Stimulated activated CD8-positive, alpha-beta memory T cell treated with anti-CD3 and anti-CD28 coated beads, Interleukin-15, amount 100 ng/mL, for 4 hours (primary cell): ENCODE results near the gene SLC29A1.

Source experiments
- DNase-seq, 2 donors: peaks; one replicate each; pipeline ENCODE4 v3.0.0-alpha.2; 2020; ENCODE audit warnings: low read depth in 2 of 2

SLC29A1 gene

DNA sequence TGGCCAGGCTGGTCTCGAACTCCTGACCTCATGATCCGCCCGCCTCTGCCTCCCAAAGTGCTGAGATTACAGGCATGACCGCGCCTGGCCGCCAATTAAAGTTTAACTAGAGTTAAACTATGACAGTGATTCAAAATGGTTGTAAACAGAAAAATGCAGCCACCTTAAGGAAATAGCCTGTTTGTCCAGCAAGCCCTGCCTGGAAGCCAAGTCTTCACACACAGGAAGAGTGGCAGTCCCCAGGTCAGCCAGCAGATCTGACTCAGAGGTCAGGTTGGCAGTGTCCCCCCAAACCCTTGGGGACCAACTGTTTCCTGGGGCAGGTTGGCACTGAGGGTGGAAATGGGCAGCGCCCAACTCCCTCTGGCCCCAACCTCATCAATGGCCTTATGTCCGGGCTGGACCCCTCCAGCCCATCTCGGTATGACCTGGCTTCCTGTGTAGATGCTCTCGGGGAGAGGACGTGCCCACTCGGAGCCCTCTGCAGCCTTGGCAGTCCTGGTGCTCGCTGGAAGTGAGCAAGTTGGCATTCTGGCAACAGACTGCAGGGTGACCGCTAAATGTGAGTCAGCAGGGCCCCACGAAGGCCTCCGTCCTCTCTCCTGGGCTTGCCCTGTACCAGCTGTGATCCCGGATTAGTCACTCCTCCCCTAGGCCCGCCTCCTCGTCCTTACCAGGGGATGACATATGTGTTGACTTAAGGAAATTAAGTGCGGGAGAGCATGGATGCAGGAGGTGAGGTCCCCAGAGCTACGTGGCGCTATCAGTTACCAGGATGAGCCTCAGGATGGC lies 13.8 kb downstream of the SLC29A1 start:
- peak in 1 of 2 donors; percentile 51 for DNase-seq

DNA sequence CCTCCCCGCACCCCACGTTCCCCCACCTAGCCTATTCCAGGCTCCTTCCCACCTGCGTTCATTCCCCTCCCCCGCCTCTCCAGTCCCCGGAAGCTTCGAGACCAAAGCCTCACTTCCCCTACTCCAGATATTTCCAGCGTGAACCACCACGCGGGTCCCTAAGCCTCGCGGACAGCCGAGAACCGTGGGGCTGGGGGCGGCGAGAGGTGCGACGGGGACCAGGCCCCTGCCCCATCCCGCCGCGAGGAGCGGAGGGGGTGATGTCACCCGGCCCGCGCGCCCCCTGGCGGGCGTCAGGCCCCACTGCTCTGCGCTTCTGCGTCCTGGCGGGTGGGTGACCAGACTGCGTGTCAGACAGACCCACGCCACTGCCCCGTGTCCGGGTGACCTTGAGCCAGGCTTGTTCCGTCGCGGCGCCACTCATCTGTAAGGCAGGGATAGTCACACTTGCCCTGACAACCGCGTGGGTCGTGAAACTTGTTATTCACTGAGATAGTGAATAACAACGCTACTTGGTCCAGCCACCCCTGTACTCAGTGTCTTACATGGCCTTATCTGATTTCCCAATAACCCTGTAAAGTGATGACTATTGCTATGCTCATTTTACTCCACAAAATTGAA lies 14.5 kb downstream of the SLC29A1 start:
- DNase-seq, result peak; percentile 38 to 56

DNA sequence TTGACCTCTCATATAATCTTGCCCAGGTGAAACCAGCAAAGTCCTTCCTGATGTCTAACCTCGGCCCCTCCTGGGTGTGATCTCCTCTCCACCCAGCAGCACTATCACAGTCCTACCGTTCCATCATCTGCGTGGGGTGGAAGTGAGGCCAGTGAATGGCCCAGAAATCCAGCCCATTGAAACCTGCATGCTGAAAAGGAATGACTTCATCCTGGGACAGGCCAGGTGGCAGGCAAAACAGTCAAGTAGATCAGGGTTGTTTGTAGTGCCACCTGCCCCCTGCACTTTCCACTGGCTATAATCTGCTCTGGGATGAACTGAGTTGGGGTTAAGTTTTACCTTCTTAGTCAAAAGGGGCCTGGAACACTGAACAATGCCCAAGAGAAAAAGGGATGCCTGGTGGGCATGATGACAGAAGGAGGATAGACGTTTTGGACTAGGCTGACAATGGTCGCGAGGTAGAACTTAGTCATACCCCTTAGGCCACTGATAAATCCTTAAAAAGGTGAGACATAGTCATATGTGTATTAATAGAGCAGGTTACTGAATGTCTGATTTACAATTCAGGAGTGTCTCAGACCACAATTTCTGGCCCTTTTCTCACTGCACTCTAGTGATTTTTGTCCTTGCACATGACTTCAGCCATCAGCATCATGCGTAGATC lies 15.4 kb downstream of the SLC29A1 start:
- DNase-seq, result no peak

DNA sequence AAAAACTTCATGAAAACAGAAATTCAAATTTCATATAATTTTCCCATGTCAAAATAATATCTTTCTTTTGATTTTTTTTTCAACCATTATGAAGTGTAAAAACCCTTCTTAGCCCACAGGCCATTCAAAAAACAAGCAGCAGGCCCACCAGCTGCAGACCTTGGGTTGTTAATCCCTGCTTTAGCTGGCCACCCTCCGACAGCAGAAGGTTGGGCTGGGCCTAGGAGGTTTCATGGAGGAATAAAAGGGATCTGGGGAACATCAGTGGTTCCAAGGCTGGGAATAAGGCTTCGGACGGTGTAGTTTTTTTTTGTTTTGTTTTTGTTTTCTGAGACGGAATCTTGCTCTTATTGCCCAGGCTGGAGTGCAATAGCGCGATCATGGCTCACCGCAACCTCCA lies 19.9 kb downstream of the SLC29A1 start:
- no peak for DNase-seq

DNA sequence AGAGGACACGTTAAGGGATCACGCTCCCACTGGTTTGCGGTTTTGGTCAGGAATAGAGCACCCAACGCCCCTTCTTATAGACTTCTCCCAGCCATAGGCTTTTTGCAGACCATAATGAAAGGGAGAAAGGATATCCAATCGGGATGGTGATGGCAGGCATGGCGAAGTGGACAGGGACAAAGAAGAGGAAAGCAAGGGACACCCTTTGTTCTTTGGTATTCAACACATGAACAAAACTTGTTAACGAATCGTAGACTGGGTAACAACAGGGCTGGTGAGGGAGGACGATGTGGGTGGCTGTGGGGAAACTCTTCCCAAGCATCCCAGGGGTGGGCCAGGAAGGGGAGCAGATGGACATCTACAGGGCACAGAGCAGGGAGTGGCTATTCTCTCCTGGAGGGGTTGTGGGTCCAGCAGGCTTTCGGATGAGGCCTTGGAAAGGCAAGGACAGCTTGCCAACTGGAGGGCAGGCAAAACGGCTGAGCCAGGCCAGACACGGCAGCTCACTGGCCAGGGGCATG lies 22.1 kb downstream of the SLC29A1 start:
- DNase-seq, result no peak

DNA sequence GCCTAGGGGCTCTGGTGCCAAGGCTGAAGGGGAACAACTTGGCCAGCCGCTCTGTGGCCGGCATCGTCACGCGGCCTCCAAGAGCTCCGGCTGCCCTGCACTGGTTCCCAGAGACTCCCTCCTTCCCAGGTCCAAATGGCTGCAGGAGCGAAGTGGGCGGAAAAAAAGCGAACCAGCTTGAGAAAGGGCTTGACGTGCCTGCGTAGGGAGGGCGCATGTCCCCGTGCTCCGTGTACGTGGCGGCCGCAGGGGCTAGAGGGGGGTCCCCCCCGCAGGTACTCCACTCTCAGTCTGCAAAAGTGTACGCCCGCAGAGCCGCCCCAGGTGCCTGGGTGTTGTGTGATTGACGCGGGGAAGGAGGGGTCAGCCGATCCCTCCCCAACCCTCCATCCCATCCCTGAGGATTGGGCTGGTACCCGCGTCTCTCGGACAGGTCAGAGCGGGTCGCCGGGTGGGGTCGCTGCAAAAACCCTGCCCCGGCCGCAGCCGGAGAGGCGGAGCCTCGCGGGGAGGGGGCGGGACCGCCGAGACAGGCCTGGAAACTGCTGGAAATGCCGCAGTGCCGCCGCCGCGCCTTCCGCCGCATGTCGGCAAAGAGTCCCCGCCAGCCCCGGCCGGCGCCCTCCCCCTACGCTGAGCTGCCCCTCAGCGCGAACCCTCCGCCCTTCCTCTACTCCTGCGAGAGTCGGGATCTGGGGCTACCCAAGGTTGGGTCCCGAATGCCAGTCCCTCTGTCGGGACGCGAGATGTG lies 22.7 kb downstream of the SLC29A1 start:
- peak; percentile 66 to 79 for DNase-seq

DNA sequence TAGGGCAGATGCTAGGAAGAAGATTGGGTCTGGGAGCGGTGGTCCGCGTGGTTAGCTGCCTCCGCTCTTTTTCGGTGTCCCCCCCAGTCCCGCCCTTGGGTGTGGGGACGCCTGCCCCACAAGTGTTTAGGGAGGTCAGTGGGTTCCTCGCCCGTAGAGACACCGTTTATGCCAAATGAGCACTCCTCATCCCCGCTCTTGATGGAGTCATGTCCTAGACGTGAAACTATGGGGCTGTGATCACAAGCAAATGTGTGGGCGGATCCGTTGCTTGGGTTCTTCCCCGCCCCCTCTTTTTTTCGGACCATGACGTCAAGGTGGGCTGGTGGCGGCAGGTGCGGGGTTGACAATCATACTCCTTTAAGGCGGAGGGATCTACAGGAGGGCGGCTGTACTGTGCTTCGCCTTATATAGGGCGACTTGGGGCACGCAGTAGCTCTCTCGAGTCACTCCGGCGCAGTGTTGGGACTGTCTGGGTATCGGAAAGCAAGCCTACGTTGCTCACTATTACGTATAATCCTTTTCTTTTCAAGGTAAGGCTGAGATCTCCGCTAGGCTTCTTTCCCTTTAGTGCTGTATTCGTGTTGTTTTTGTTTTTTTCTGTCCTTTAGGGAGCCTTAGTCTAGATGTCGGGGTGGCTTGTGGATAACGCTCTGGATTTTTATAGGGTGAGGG lies 23.4 kb downstream of the SLC29A1 start, which contains the start of gene HSP90AB1:
Gene HSP90AB1, plus strand, starts transcription at position 439 of the 675 bp plus-strand sequence. CDS start 1,529 bp downstream, outside the sequence.
- DNase-seq, result peak; percentile 92 to 98

DNA sequence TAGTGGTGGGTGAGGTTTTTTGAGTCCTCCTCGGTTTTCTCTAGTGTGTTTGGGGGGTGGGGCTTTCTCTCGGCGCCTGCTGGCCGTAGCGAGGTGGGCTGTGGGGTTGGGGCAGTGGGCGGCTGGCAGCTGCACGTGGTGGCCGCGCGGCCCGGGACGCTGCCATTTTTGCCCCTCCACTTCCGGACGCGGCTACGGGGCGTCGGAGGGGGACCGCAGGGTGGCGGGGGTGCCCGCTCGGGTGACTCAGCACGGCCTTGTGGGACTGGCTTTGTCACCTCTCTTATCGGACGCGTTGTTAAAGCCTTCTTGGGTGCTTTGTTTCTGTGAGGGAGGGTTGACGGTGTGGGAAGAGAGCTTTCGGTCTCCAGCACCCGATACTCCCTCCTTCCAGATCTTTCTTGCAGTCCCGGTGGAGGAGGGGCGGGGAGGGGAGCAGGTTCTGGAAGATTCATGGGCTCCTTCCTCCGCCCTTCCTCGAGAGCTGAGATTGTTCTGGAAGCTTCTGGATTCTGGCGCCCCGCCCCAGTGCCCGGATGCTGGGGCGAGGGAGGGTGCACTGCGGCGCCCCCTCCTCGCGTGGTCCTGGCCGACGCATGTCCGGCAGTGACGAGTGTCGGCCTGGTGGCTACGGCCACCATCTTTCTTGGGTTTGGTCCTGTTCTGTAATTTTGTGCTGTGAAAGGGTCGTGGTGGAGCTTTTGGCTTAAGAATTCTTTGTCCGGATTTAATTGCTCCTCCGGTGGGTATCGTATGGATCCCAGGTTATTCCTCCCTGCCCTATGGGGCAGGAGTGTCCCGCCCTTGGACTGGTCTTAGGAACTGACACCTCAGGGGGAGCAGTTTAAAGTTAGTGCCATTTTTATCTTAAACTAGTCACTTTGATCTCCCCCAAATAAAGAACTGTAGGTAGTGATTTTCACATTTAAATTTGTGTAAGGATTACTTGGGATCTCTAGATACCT lies 24.2 kb downstream of the SLC29A1 start:
- peak; percentile 87 to 89 for DNase-seq

DNA sequence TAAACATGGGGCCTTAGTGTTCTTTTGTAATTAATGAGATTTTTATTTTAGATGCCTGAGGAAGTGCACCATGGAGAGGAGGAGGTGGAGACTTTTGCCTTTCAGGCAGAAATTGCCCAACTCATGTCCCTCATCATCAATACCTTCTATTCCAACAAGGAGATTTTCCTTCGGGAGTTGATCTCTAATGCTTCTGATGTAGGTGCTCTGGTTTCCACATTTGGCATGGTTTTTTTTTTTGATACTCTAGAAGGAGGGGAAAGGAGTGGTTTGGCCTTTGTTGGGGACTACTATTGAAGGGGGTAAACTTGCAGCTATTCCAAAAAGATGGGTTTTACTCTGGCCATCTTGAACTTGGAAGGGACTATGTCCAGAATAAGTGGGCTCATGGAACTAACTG lies 25.2 kb downstream of the SLC29A1 start:
- DNase-seq, result no peak

DNA sequence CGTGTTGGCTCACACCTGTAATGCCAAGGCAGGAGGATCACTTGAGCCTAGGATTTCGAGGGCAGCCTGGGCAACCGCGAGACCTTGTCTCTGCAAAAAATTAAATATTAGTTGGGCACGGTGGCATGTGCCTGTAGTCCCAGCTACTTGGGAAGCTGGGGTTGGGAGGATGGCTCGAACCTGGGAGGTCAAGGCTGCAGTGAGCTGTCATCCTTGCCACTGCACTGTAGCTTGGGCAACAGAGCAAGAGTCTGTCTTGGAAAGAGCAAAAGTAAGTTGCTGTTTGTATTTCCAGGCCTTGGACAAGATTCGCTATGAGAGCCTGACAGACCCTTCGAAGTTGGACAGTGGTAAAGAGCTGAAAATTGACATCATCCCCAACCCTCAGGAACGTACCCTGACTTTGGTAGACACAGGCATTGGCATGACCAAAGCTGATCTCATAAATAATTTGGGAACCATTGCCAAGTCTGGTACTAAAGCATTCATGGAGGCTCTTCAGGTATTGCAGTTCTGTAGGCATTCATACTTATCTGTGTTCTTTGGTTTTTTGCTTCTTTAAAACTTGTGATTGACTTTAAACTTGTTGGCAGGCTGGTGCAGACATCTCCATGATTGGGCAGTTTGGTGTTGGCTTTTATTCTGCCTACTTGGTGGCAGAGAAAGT lies 25.8 kb downstream of the SLC29A1 start:
- DNase-seq, result no peak

DNA sequence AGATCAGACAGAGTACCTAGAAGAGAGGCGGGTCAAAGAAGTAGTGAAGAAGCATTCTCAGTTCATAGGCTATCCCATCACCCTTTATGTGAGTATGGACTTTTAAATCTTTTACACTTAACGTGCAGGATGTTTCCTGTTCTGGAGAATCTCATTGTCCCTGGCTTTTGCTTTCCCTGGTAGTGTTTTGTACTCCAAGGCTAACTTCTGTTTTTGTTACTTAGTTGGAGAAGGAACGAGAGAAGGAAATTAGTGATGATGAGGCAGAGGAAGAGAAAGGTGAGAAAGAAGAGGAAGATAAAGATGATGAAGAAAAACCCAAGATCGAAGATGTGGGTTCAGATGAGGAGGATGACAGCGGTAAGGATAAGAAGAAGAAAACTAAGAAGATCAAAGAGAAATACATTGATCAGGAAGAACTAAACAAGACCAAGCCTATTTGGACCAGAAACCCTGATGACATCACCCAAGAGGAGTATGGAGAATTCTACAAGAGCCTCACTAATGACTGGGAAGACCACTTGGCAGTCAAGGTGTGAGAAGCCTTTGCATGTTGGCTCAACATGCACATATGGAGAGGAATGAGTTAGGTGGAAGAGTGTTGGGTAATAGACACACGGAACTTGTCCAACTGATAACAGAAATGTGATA lies 26.8 kb downstream of the SLC29A1 start:
- DNase-seq, result no peak

DNA sequence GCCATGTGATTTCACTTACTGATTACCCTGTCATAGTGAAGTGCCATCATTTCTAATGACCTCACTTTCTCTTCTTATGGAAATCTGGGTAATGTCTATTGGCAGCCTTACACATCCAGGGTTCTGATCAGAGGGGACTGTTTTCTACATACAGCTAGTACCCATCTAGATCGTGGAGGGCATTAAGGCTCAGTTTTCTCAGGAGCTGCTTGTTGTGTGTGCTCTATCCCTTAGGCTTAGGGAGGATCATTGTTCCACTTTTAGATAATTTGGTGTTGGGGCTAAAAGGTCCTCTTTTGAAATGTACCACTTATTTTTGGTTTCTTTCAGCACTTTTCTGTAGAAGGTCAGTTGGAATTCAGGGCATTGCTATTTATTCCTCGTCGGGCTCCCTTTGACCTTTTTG lies 27.3 kb downstream of the SLC29A1 start:
- no peak for DNase-seq

DNA sequence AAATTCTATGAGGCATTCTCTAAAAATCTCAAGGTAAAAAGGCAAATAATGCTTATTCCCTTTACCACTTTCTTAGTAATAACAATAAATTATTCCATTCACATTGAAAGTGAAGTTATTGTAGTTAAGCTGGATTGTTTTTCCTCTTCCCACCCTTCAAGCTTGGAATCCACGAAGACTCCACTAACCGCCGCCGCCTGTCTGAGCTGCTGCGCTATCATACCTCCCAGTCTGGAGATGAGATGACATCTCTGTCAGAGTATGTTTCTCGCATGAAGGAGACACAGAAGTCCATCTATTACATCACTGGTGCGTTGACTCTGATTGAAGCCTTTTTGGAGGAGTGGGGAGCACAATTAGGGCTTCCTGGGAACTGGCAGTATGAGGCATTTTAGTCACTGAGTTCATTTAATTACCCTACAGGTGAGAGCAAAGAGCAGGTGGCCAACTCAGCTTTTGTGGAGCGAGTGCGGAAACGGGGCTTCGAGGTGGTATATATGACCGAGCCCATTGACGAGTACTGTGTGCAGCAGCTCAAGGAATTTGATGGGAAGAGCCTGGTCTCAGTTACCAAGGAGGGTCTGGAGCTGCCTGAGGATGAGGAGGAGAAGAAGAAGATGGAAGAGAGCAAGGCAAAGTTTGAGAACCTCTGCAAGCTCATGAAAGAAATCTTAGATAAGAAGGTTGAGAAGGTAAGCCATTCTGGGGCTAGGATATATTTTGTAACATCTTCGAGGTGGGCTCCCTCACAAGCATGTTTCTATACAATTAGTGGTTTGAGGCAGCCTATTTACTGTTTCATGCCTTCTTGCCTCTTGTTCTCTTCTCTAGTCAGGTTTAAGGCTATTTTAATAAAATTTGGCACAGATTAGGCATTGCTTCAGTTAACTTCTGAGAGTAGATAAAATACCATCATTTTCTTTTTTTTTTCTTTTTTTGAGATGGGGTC lies 28.5 kb downstream of the SLC29A1 start:
- no peak for DNase-seq

DNA sequence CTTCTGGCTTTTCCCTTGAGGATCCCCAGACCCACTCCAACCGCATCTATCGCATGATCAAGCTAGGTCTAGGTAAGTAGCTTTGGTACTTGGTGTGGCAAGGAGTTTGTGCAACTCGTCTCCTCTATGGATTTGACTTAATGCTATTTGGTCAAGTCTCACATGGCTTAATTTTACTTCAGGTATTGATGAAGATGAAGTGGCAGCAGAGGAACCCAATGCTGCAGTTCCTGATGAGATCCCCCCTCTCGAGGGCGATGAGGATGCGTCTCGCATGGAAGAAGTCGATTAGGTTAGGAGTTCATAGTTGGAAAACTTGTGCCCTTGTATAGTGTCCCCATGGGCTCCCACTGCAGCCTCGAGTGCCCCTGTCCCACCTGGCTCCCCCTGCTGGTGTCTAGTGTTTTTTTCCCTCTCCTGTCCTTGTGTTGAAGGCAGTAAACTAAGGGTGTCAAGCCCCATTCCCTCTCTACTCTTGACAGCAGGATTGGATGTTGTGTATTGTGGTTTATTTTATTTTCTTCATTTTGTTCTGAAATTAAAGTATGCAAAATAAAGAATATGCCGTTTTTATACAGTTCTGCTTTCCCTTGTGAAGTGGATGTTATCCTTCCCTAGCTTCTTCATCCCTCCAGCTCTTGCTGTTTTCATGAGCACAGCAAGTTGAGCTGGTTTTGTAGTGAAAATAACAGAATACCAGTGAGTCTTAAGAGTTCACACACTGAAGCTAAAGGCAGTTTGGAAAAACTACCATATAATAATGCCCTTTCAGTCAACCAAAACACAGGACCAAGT lies 30.1 kb downstream of the SLC29A1 start:
- peak in 1 of 2 donors; percentile 19 for DNase-seq

DNA sequence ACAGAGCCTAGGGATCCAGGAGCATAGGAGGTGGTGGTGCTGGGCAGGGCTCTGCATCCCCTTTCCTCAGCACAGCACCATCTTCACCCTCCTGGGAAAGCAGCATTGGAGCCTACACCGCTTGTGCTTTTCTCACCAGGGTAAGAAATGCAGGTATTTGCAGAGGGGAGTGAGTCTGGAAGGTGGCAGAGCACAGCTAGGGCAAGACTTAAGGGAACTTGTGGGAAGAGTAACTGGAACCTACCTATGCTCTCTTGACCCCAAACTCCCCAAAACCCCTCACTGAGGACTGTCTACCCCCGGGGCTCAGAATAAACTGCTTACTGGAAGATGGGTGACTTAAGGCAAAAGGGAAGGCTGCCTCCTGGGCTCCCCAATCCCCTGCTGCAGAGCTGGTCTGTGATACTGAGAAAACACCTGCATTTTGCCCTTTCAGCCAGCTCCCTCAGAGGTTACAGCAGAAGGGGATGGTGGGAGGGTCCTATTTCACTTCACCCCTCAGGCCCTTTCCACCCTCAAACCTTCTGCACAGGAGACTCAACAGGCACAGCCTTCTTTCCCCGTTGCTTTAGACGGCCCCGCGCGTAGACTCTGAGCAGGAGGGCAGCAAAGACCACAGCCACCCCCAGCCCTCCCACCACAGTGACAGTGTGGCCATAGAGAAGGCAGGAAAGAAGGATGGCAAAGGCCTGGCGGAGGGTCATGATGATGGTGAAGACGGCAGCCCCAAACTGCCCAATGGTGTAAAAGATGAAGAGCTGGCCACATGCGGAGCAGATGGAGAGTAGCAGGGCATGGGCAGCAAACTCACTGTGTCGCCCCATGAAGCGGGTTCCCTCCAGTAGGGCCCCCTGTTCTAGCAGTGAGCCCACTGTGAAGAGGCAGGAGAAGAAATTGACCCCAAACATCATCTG lies 31.1 kb downstream of the SLC29A1 start:
- DNase-seq, result no peak
